ENCODE measurements around the gene UBXN11.
"Not testable (repeated sequence)": the region's sequence is repeated elsewhere in the genome, so short reads cannot be mapped to it uniquely, and the experiment has no call there.

UBXN11 gene

GRCh38 chr1:26317612-26318337 lies 11.3 kb upstream of the UBXN11 start, which contains the start of gene CD52:
Gene CD52, plus strand, starts transcription at chr1:26317958. Its CDS starts 60 bp downstream, at chr1:26318018.
- no peak for TF ChIP-seq CTCF (IDR thresholded peaks at IDR 0.05; ENCODE audit: borderline replicate concordance, control extremely low read depth, extremely low read depth, insufficient read depth, missing control alignments)
- in situ Hi-C loops (cut with MboI; ENCODE audit: low sequenced_read_pairs, unreplicated experiment) = no loop called here
- DNase-seq (ENCODE audit: low spot score) = peak; percentile 82

GRCh38 chr1:26317146-26317545 lies 10.7 kb upstream of the UBXN11 start:
- TF ChIP-seq CTCF (IDR thresholded peaks at IDR 0.05; ENCODE audit: borderline replicate concordance, control extremely low read depth, extremely low read depth, insufficient read depth, missing control alignments) = no peak
- in situ Hi-C loops (cut with MboI; ENCODE audit: low sequenced_read_pairs, unreplicated experiment) = no loop called here
- no peak for DNase-seq (ENCODE audit: low spot score)

GRCh38 chr1:26315874-26316850 lies 9.7 kb upstream of the UBXN11 start:
- no peak for TF ChIP-seq CTCF (IDR thresholded peaks at IDR 0.05; ENCODE audit: borderline replicate concordance, control extremely low read depth, extremely low read depth, insufficient read depth, missing control alignments)
- in situ Hi-C loops (cut with MboI; ENCODE audit: low sequenced_read_pairs, unreplicated experiment) = no loop called here
- DNase-seq (ENCODE audit: low spot score) = no peak

- in situ Hi-C loops (cut with MboI; ENCODE audit: low sequenced_read_pairs, unreplicated experiment) = no loop called here
- DNase-seq (ENCODE audit: low spot score) = no peak
- no peak for TF ChIP-seq CTCF (IDR thresholded peaks at IDR 0.05; ENCODE audit: borderline replicate concordance, control extremely low read depth, extremely low read depth, insufficient read depth, missing control alignments)
These were observed 8.1 kb upstream of the UBXN11 start for GRCh38 chr1:26314501-26314900.

GRCh38 chr1:26307966-26308899 lies 1.8 kb upstream of the UBXN11 start:
- in situ Hi-C loops (cut with MboI; ENCODE audit: low sequenced_read_pairs, unreplicated experiment); DNase-seq (ENCODE audit: low spot score): not testable (repeated sequence)

GRCh38 chr1:26307363-26307781 lies 936 bp upstream of the UBXN11 start:
- no peak for DNase-seq (ENCODE audit: low spot score)
- in situ Hi-C loops (cut with MboI; ENCODE audit: low sequenced_read_pairs, unreplicated experiment) = no loop called here
- TF ChIP-seq CTCF (IDR thresholded peaks at IDR 0.05; ENCODE audit: borderline replicate concordance, control extremely low read depth, extremely low read depth, insufficient read depth, missing control alignments) = no peak
